ENCODE results near the gene SYNE1.

SYNE1 gene

DNA sequence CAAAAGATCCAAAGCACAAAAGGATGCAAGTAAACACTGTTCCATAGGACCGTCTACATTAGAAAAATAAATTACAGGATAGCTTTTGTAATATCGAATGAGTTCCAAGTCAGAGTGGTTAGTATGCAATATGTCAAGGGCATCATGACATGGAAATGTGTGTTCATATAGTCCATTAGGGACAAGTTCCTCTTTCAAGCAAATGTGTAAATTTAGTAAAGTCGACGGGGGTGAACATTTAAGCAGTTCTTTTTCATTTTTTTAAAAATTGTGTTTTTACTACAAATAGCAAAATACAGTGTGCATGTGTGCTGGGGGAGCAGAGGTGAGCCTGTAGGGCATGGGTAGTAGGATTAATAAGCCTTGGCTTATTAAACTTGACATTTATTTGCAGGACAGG, 470.7 kb downstream of the SYNE1 start:
- no peak overlapping the region for H3K4me3 ChIP-seq (ENCODE audit: low read length)
- TF ChIP-seq, protein P1, sequence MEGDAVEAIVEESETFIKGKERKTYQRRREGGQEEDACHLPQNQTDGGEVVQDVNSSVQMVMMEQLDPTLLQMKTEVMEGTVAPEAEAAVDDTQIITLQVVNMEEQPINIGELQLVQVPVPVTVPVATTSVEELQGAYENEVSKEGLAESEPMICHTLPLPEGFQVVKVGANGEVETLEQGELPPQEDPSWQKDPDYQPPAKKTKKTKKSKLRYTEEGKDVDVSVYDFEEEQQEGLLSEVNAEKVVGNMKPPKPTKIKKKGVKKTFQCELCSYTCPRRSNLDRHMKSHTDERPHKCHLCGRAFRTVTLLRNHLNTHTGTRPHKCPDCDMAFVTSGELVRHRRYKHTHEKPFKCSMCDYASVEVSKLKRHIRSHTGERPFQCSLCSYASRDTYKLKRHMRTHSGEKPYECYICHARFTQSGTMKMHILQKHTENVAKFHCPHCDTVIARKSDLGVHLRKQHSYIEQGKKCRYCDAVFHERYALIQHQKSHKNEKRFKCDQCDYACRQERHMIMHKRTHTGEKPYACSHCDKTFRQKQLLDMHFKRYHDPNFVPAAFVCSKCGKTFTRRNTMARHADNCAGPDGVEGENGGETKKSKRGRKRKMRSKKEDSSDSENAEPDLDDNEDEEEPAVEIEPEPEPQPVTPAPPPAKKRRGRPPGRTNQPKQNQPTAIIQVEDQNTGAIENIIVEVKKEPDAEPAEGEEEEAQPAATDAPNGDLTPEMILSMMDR (conservative IDR thresholded peaks at IDR 0.05; ENCODE audit: low read depth, low read length), result no peak

DNA sequence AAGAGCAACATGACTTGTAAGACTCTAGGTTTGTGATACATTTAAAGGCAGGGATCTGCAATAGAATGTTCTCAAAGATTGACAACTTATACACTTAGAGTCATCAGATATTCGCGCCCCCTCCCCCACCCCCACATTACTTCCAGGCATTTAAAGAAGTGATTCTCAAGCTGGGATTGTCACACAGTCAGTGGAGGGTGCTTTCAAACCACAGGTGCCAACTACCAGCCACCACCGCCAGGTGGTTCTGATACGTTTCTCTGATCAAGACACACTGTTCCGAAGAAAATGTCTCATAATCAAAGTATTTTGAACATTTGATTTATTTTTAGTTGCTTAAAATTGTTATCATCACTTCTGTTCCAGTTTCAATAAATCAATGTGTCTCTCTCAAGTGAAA, 472.2 kb downstream of the SYNE1 start:
- TF ChIP-seq, protein P1 (conservative IDR thresholded peaks at IDR 0.05; ENCODE audit: low read depth, low read length), result no peak
- DNase-seq (ENCODE audit: low read depth), result no peak
- H3K4me3 ChIP-seq (ENCODE audit: low read length), result no peak overlapping the region

More for the DNA sequence above, 470.7 kb downstream of the SYNE1 start:
- DNase-seq (ENCODE audit: low read depth), result no peak

DNA sequence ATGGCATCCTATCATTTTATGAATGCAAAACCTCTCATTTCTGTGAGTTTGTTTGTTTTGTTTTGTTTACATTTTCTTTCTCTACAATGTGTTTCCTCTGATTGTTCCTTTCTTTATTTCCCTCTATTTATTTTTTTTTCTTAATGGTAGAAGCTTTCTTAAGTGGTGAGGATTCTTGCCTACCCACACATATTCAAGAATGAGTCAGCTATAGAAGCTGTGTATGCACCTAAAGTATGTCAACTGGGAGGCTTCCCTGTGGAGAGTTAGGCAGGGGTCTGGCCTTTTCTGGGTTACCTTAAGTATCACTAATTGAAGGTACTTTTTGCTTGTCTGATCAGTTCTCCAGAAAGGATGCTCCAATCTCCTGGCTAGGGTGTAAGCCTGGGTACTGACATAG, 475.7 kb downstream of the SYNE1 start:
- no peak for DNase-seq (ENCODE audit: low read depth)
- no peak overlapping the region for H3K4me3 ChIP-seq (ENCODE audit: low read length)
- TF ChIP-seq, protein P1 (conservative IDR thresholded peaks at IDR 0.05; ENCODE audit: low read depth, low read length), result no peak

DNA sequence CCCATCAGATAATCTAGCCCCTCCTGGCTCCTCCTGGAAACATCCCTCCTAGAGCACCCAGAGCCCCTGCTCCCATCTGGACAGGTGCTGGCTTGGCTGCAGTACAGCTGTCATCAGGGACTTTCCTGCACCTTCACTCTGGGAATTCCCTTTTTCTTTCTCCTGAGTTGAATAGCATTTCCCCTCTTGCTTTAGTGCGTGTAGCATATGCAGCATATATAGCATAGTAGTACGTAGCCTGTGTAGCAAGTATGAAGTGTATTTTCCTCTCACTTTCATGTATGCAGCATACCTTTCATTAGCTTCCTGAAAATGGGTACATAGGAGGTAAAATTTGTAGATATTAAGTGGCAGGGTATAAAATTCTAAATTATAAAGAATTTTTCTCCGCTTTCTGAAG, 476.8 kb downstream of the SYNE1 start:
- no peak for DNase-seq (ENCODE audit: low read depth)
- TF ChIP-seq, protein P1 (conservative IDR thresholded peaks at IDR 0.05; ENCODE audit: low read depth, low read length), result no peak
- no peak overlapping the region for H3K4me3 ChIP-seq (ENCODE audit: low read length)

GRCh38 chr6:152155792-152156191, 481.4 kb downstream of the SYNE1 start:
- TF ChIP-seq, protein P1 (conservative IDR thresholded peaks at IDR 0.05; ENCODE audit: low read depth, low read length), result no peak

DNA sequence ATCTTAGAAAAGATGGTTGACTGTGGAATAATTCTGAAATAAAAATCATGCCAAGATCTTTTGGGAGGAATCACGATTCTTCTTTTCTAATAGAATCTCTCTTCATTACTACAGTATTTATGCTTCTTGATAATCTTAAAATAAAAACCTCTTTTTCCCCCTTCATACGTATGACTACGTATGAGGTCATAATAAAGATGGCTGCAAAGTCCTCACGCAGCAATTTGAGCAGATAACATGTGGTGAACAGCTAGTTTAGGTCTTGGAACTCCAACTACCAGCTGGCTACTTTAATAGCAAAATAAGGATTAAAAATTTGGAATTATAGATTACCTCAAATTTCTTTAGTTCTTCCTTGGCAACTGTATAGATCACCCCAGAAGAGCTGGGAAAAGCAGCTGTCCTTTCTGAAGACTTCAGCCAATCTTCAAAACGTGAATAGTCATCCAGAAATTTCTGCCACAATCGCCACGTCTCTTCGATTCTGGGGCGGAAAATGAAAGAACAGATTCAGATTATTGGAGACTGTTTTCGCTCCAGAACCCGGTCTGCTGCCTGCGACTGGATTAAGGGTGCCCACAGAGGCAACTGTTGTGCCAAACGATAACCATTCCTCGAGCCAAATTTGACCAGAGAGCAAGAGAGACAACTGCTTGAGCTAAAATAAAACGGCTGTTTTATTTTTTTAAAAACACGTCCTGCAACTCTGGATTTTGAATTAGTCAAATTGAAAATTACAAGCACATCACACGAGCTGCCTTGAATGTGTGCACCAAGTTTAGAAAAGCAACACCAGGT, 482.4 kb downstream of the SYNE1 start:
- no peak overlapping the region for H3K4me3 ChIP-seq (ENCODE audit: low read length)
- TF ChIP-seq, protein P1 (conservative IDR thresholded peaks at IDR 0.05; ENCODE audit: low read depth, low read length), result no peak
- no peak for DNase-seq (ENCODE audit: low read depth)

More at GRCh38 chr6:152155792-152156191, 481.4 kb downstream of the SYNE1 start:
- DNase-seq (ENCODE audit: low read depth), result no peak
- no peak overlapping the region for H3K4me3 ChIP-seq (ENCODE audit: low read length)

GRCh38 chr6:152151920-152152319, 485.2 kb downstream of the SYNE1 start:
- TF ChIP-seq, protein P1 (conservative IDR thresholded peaks at IDR 0.05; ENCODE audit: low read depth, low read length), result no peak
- no peak overlapping the region for H3K4me3 ChIP-seq (ENCODE audit: low read length)
- DNase-seq (ENCODE audit: low read depth), result no peak

Data from retinal pigment epithelial cell (primary cell).